Ascending aorta (tissue), 2 donors: Measurements from ENCODE around the gene TPK1. TPM values are rescaled to one million over a fixed set of nuclear protein-coding genes. Genes with fewer than 3 reads are reported as not detected.
"Not testable (repeated sequence)": the region's sequence is repeated elsewhere in the genome, so short reads cannot be mapped to it uniquely, and the experiment has no call there.

Source experiments
- DNase-seq, 2 donors: peaks; one replicate each; pipeline ENCODE4 v3.0.0-alpha.2; 2019; ENCODE audit warnings: low spot score in 2 of 2
- H3K27ac ChIP-seq, 2 donors: fragments of 200-600 bp; sonication (generic); one replicate each; pipeline ENCODE4 v1.5.1; 2016 to 2017; ENCODE audit warnings: mild to moderate bottlenecking in 1 of 2
- H3K27me3 ChIP-seq: fragments of 200-600 bp; sonication (generic); one replicate; pipeline ENCODE4 v1.5.1; 2017
- H3K36me3 ChIP-seq, 2 donors: fragments of 200-600 bp; sonication (generic); one replicate each; pipeline ENCODE4 v1.5.1; 2016
- H3K4me1 ChIP-seq, 2 donors: fragments of 200-600 bp; sonication (generic); one replicate each; pipeline ENCODE4 v1.5.1; 2016 to 2017; ENCODE audit warnings: mild to moderate bottlenecking in 1 of 2
- H3K4me3 ChIP-seq, 2 donors: fragments of 200-600 bp; sonication (generic); one replicate each; pipeline ENCODE4 v1.5.1; 2016 to 2017; ENCODE audit warnings: mild to moderate bottlenecking in 1 of 2
- H3K9me3 ChIP-seq, 2 donors: fragments of 200-600 bp; sonication (generic); one replicate each; pipeline ENCODE4 v1.5.1; 2016
- intact Hi-C: fragments of 100-400 bp; cut with DNase I; formaldehyde crosslinking; loops from one replicate; pipeline ENCODE4 v1.15.1; 2023
- total RNA-seq: library from RNA; depleted of rRNA; stranded (reverse); fragments of >200 nt; gene quantifications from one replicate; pipeline ENCODE4 v1.1.0, GENCODE V29; 2016
- TF ChIP-seq, protein P1 (sequence below), 3 experiments: fragments of 200-600 bp in 2 of 3; fragments of 450-650 bp in 1 of 3; sonication (generic) in 2 of 3; IDR thresholded peaks; one replicate each; pipeline ENCODE4 v1.5.1; 2016 to 2019; ENCODE audit warnings: antibody characterized with exemption in 3 of 3, mild to moderate bottlenecking in 1 of 3, moderate library complexity in 1 of 3

Gene TPK1
- total RNA-seq, 1 donor from 2014 or later: 3.7 TPM

DNA sequence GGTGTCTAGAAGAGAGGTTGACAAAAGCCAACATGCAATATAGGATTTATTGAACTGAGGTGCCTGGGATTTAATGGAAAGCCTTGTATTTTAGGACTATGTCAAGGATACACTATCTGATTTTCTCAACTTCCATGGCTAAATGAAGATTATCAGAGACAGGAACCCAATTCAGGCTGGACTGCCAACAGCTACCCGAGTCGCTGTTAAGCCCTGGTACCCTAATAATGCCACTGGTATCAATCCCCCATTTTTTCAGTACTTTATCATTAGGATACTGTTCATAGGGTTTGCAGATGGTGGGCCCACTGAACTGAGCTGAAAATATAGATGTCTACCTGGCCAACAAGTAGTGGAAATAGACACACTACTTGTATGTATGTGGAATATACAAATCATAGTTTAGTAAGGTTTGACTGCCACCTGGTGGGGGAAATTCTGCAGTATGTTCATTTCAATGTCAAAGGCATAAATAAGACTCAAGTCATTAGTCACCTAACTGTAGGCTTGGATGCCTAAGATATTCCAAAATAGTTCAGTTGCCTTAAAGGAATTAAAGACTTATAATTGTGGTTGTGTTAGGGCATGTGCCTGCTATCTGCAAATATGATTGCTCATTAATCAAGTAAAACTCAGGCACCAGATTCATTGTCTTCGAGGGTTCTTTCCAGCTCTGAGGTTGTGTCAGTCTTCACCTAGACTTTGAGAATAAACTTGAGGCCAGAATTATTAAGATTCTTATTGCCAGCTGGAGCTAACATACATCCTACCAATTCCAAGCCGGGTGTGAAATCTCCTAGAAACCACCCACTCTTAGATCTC is 398.3 kb downstream of the TPK1 start:
- Histone ChIP-seq H3K36me3 (no peaks in the 10 kb centered on the region), H3K27ac (no peak overlapping the region), H3K9me3 (no peaks in the 10 kb centered on the region), H3K4me3 (no peak overlapping the region), H3K27me3 (no peaks in the 10 kb centered on the region), H3K4me1 (no peaks in the 10 kb centered on the region)
- TF ChIP-seq, protein P1, sequence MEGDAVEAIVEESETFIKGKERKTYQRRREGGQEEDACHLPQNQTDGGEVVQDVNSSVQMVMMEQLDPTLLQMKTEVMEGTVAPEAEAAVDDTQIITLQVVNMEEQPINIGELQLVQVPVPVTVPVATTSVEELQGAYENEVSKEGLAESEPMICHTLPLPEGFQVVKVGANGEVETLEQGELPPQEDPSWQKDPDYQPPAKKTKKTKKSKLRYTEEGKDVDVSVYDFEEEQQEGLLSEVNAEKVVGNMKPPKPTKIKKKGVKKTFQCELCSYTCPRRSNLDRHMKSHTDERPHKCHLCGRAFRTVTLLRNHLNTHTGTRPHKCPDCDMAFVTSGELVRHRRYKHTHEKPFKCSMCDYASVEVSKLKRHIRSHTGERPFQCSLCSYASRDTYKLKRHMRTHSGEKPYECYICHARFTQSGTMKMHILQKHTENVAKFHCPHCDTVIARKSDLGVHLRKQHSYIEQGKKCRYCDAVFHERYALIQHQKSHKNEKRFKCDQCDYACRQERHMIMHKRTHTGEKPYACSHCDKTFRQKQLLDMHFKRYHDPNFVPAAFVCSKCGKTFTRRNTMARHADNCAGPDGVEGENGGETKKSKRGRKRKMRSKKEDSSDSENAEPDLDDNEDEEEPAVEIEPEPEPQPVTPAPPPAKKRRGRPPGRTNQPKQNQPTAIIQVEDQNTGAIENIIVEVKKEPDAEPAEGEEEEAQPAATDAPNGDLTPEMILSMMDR (IDR thresholded peaks at IDR 0.05): peak; percentile 8 to 40 (median 28)
- peak in 1 of 2 donors; percentile 65 for DNase-seq
- intact Hi-C loops: no loop called here

DNA sequence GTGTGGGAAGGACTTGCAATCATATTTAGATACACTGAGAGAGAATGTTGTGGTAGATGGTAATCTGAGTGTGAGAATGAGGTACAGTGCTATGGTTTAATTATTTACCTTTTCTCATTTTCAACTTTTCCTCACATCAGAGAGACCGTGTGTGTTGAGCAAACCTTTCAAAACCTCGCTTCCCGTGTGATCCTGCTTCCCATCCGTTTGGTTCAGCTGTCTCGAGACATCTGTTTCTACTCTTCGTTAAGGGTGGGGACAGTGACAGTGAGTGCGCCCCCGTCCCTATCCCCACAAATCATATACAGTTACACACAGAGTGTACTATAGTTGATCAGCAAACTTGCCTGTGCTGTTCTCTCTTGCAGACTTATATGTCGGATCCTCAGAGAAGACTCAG is 399.4 kb downstream of the TPK1 start:
- Histone ChIP-seq H3K36me3 (no peaks in the 10 kb centered on the region), H3K4me3 (no peak overlapping the region), H3K27ac (no peak overlapping the region), H3K9me3 (no peaks in the 10 kb centered on the region), H3K4me1 (no peaks in the 10 kb centered on the region), H3K27me3 (no peaks in the 10 kb centered on the region)
- DNase-seq: no peak
- TF ChIP-seq, protein P1 (IDR thresholded peaks at IDR 0.05): no peak
- intact Hi-C loops: no loop called here

DNA sequence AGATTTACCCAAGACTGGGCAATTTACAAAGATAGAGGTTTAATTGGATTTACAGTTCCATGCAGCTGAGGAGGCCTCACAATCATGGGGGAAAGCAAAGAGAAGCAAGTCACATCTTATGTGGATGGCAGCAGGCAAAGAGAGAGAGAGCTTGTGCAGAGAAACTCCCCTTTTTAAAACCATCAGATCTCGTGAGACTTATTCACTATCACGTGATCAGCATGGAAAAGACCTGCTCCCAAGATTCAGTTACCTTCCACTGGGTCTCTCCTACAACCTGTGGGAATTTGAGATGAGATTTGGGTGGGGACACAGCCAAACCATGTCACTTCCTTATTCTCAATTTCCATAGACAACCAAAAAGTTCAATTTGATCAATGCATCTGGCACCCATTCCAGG is 407.4 kb downstream of the TPK1 start:
- intact Hi-C loops: loop anchor here (2.0 kb wide), 1 partner anchor 20 kb away; no protein-coding TSS in a partner anchor
- H3K36me3 ChIP-seq: no peaks in the 10 kb centered on the region
- no peaks in the 10 kb centered on the region for H3K4me1 ChIP-seq
- no peak for DNase-seq
- H3K27ac ChIP-seq: no peak overlapping the region
- TF ChIP-seq, protein P1 (IDR thresholded peaks at IDR 0.05): no peak
- no peak overlapping the region for H3K4me3 ChIP-seq
- H3K27me3 ChIP-seq: no peaks in the 10 kb centered on the region
- peaks cover 0 to 7% of the 10 kb centered on the region in 2 donors for H3K9me3 ChIP-seq

DNA sequence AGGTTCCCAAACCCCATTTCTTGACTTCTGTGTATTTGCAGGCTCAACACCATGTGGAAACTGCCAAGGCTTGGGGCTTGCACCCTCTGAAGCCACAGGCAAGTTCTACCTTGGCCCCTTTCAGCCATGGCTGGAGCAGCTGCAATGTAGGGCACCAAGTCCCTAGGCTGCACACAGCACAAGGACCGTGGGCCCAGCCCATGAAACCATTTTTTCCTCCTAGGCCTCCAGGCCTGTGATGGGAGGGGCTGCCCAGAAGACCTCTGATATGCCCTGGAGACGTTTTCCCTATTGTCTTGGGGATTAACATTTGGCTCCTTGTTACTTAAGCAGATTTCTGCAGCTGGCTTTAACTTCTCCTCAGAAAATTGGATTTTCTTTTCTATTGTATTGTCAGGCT is 408.3 kb downstream of the TPK1 start:
- intact Hi-C loops, H3K9me3 ChIP-seq, H3K4me3 ChIP-seq: not testable (repeated sequence)

DNA sequence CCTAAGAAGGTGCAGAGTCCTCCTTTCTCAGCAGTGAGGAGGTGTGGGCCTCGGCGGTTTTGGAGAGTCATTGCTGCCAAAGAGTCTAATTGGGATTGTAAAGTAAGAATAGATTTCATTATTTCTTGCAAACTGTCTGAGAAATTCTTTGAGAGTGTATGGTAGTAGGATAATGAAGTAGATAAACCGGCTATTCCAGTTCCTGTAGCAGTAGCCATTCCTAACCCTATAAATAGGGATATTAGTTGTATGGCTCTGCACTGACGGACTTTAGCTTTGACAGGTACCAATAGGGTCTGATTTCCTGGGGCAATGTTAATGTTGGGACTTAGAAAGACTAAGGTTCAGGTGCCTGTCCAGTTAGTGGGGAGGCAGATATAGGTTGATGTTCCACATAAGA is 416.9 kb downstream of the TPK1 start:
- H3K9me3 ChIP-seq, H3K36me3 ChIP-seq, H3K4me1 ChIP-seq, H3K4me3 ChIP-seq, intact Hi-C loops, H3K27ac ChIP-seq, H3K27me3 ChIP-seq, DNase-seq: not testable (repeated sequence)

More for the DNA sequence above, 408.3 kb downstream of the TPK1 start:
- not testable (repeated sequence) for H3K36me3 ChIP-seq, DNase-seq, H3K27me3 ChIP-seq, H3K27ac ChIP-seq, H3K4me1 ChIP-seq

DNA sequence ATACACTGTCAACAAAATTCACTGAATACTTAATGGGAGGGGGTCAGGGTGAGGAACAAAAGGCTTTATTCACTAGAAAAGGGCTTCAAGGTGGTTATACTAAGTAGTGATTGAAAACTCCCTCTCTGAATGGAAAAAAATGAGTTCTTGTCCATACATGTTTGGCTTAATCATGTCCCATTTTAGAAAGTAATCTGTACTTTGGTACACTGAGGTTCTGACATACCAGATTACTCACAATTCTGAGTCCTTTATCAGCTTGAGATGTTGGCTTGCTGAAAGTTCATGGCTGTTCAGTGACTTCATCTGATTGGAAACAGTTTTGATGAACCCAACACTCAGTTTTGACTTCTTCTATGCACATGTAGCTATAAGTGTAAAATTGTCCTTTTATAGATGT is 419.5 kb downstream of the TPK1 start:
- no peak for DNase-seq
- intact Hi-C loops: no loop called here
- H3K9me3 ChIP-seq: no peaks in the 10 kb centered on the region
- H3K36me3 ChIP-seq: no peaks in the 10 kb centered on the region
- TF ChIP-seq, protein P1 (IDR thresholded peaks at IDR 0.05): no peak
- H3K4me3 ChIP-seq: no peak overlapping the region
- no peak overlapping the region for H3K27ac ChIP-seq
- no peaks in the 10 kb centered on the region for H3K4me1 ChIP-seq
- H3K27me3 ChIP-seq: no peaks in the 10 kb centered on the region
